ENCODE results near the gene EYS. TPM values are rescaled to one million over a fixed set of nuclear protein-coding genes. Genes with fewer than 3 reads are reported as not detected.

EYS gene
- total RNA-seq, 1 experiment from 2014 or later = 1.5 TPM

DNA sequence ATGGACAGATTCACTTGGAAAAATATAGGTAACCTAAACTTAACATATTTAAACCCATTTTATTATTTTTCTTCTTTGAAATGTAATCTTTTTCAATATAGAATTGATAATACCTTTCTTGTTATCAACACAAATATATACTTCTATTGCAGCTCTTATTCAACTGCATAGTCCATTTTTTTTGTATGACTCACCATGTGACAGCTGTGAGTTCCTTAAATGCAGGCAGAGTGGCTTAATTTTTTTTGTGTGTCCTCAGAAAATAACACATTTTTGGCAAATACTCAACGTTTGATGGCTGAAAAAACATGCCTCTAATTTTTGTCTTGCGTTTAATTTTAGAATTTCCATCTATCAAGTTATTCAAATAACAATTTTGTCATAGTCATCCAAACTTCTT, 1616.7 kb downstream of the EYS start:
- no TSS peak for BruUV-seq (replicated peaks)
- POLR2A ChIA-PET = no interaction called here
- DNase-seq (ENCODE audit: unreplicated experiment) = no peak
- peaks cover 5% of the 10 kb centered on the region for H3K4me1 Mint-ChIP-seq (ENCODE audit: insufficient read depth, unreplicated experiment)
- peaks cover 16% of the 10 kb centered on the region for H3K9me3 Mint-ChIP-seq (ENCODE audit: unreplicated experiment)
- H3K4me3 Mint-ChIP-seq (ENCODE audit: unreplicated experiment) = no peak overlapping the region
- TF ChIP-seq CTCF (IDR thresholded peaks at IDR 0.05; ENCODE audit: unreplicated experiment) = no peak
- H3K27me3 Mint-ChIP-seq (ENCODE audit: insufficient read depth, unreplicated experiment) = no peaks in the 10 kb centered on the region
- intact Hi-C loops (cut with micrococcal nuclease) = no loop called here
- CTCF ChIA-PET = no interaction called here
- H3K27ac Mint-ChIP-seq (ENCODE audit: low read depth, unreplicated experiment) = no peak overlapping the region
- H3K36me3 Mint-ChIP-seq (ENCODE audit: insufficient read depth, unreplicated experiment) = no peaks in the 10 kb centered on the region

DNA sequence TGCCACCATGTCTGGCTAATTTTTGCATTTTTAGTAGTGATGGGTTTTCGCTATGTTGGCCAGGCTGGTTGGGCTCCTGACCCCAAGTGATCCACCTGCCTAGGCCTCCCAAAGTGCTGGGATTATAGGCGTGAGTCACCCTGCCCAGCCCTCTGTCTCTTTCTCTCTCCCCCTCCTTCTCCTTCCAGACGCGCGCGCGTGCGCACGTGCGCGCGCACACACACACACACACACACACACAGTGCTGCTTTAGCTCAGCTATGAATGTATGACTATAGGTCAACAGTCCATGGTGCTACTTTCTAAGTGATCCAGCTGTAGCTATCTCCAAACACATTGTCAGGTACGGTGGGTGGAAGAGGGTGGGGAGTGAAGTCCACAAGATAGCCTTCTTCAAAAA, 1621.9 kb downstream of the EYS start:
- no peak overlapping the region for H3K27ac Mint-ChIP-seq (ENCODE audit: low read depth, unreplicated experiment)

DNA sequence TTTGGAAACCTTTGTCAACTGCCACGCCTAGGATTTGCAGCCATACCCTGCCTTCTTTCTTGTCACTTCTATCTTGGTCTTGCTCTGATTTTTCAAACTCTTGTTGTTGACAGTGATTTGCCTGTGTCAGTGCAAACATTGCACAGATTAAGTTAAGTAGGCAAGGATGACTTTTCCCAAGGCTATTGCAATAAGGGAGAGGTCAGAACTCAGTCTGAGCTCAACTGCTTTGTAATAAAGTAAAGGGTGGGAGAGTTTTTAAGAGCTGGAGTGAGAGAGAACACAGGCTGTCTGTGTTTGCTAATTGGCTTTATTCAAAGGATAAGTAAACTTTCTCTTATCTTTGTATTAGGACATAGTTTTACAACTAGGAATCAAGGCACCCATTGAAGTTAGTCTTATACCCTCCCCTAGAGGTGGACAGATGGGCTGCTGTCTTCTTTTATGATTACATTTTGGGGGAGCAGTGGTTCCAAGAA, 1622.8 kb downstream of the EYS start:
- H3K27ac Mint-ChIP-seq (ENCODE audit: low read depth, unreplicated experiment) = peak overlapping the region; percentile 6
- peak; percentile 17 for DNase-seq (ENCODE audit: unreplicated experiment)
- H3K4me3 Mint-ChIP-seq (ENCODE audit: unreplicated experiment) = no peak overlapping the region
- H3K27me3 Mint-ChIP-seq (ENCODE audit: insufficient read depth, unreplicated experiment) = no peaks in the 10 kb centered on the region
- BruUV-seq (replicated peaks) = no TSS peak
- H3K9me3 Mint-ChIP-seq (ENCODE audit: unreplicated experiment) = no peaks in the 10 kb centered on the region
- ChIA-PET CTCF (interaction anchor here (1.2 kb wide), 1 partner anchor 21 kb away, joined by 4 read pairs; no protein-coding TSS in a partner anchor), POLR2A (no interaction called here)
- intact Hi-C loops (cut with micrococcal nuclease) = no loop called here
- TF ChIP-seq CTCF (IDR thresholded peaks at IDR 0.05; ENCODE audit: unreplicated experiment) = no peak
- no peaks in the 10 kb centered on the region for H3K36me3 Mint-ChIP-seq (ENCODE audit: insufficient read depth, unreplicated experiment)
- peaks cover 7% of the 10 kb centered on the region for H3K4me1 Mint-ChIP-seq (ENCODE audit: insufficient read depth, unreplicated experiment)

More for the DNA sequence above, 1621.9 kb downstream of the EYS start:
- Mint-ChIP-seq H3K9me3 (ENCODE audit: unreplicated experiment) (no peaks in the 10 kb centered on the region), H3K27me3 (ENCODE audit: insufficient read depth, unreplicated experiment) (no peaks in the 10 kb centered on the region), H3K4me1 (ENCODE audit: insufficient read depth, unreplicated experiment) (peaks cover 7% of the 10 kb centered on the region), H3K4me3 (ENCODE audit: unreplicated experiment) (no peak overlapping the region), H3K36me3 (ENCODE audit: insufficient read depth, unreplicated experiment) (no peaks in the 10 kb centered on the region)
- no peak for DNase-seq (ENCODE audit: unreplicated experiment)
- TF ChIP-seq CTCF (IDR thresholded peaks at IDR 0.05; ENCODE audit: unreplicated experiment) = no peak
- BruUV-seq (replicated peaks) = no TSS peak
- CTCF ChIA-PET = no interaction called here
- intact Hi-C loops (cut with micrococcal nuclease) = no loop called here
- POLR2A ChIA-PET = no interaction called here

DNA sequence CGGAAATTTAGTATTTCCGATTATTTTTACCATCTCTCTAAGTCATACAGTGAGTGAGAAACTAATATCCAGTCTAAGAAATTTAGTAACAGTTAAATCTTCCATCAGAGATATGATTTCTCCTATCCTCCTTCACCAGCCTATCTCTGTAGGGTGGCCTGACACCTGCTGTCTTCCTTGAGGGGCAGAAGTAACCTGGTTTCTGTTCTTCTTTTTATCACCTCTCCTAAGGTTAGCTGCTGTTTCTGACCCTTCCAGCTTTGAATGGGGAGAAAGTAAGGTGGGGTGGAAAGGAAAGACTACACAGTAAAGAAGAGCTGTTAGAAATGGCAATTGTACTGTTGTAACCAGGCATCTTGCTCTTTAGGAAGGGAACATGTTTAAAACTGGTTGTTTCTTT, 1623.8 kb downstream of the EYS start:
- intact Hi-C loops (cut with micrococcal nuclease) = no loop called here
- POLR2A ChIA-PET = no interaction called here
- H3K27ac Mint-ChIP-seq (ENCODE audit: low read depth, unreplicated experiment) = no peak overlapping the region

More for the DNA sequence above, 1623.8 kb downstream of the EYS start:
- BruUV-seq (replicated peaks) = no TSS peak
- CTCF ChIA-PET = interaction anchor here (1.2 kb wide), 1 partner anchor 22 kb away, joined by 4 read pairs; no protein-coding TSS in a partner anchor
- Mint-ChIP-seq H3K36me3 (ENCODE audit: insufficient read depth, unreplicated experiment) (no peaks in the 10 kb centered on the region), H3K27me3 (ENCODE audit: insufficient read depth, unreplicated experiment) (no peaks in the 10 kb centered on the region), H3K9me3 (ENCODE audit: unreplicated experiment) (no peaks in the 10 kb centered on the region), H3K4me3 (ENCODE audit: unreplicated experiment) (no peak overlapping the region), H3K4me1 (ENCODE audit: insufficient read depth, unreplicated experiment) (peaks cover 7% of the 10 kb centered on the region)
- no peak for DNase-seq (ENCODE audit: unreplicated experiment)
- TF ChIP-seq CTCF (IDR thresholded peaks at IDR 0.05; ENCODE audit: unreplicated experiment) = no peak

Data from MCF 10A (cell line).